DND-41 (cell line): ENCODE results near the gene PRKCZ.

ENCODE experiments used
- ATAC-seq: fragments of 200-7000 bp; cut with Tn5 transposase; 3 replicates; pipeline ENCODE4 v1.9.1; 2021; ENCODE audit warnings: low read depth; ENCODE audit not compliant: insufficient read depth
- DNase-seq: peaks from one replicate; pipeline ENCODE4 v3.0.0-alpha.2; 2020
- H2AFZ ChIP-seq: 2 replicates; pipeline ENCODE4 v1.6.0; 2012; ENCODE audit warnings: low read depth, low read length
- H3K27ac ChIP-seq: 2 replicates; pipeline ENCODE4 v1.5.1; 2012; ENCODE audit warnings: low read length, inconsistent platforms
- H3K27me3 ChIP-seq: fragments of 200-600 bp; sonication (generic); 2 replicates; pipeline ENCODE4 v1.6.0; 2012; ENCODE audit warnings: low read length, mild to moderate bottlenecking, inconsistent platforms; ENCODE audit not compliant: insufficient read depth, poor library complexity
- H3K36me3 ChIP-seq: 2 replicates; pipeline ENCODE4 v1.5.1; 2012; ENCODE audit warnings: low read length, inconsistent platforms; ENCODE audit not compliant: insufficient read depth
- H3K4me1 ChIP-seq: 2 replicates; pipeline ENCODE4 v1.5.1; 2012; ENCODE audit warnings: mild to moderate bottlenecking, low read length; ENCODE audit not compliant: insufficient read depth
- H3K4me2 ChIP-seq: 2 replicates; pipeline ENCODE4 v1.6.0; 2012; ENCODE audit warnings: mild to moderate bottlenecking, moderate library complexity, low read length, inconsistent platforms; ENCODE audit not compliant: insufficient read depth
- H3K4me3 ChIP-seq, 2 experiments: fragments of 200-600 bp in 1 of 2; shearing (Covaris generic) in 1 of 2; 2 replicates each; pipeline ENCODE4 v1.5.1; 2012 to 2016; ENCODE audit warnings: inconsistent platforms in 2 of 2, low read length in 2 of 2, mild to moderate bottlenecking in 2 of 2, low read depth in 1 of 2, moderate library complexity in 1 of 2
- H3K79me2 ChIP-seq: 2 replicates; pipeline ENCODE4 v1.6.0; 2012; ENCODE audit warnings: low read length, inconsistent platforms; ENCODE audit not compliant: insufficient read depth
- H3K9ac ChIP-seq: 2 replicates; pipeline ENCODE4 v1.6.0; 2012; ENCODE audit warnings: low read depth, mild to moderate bottlenecking, inconsistent platforms, low read length, moderate library complexity
- H3K9me3 ChIP-seq: 2 replicates; pipeline ENCODE4 v1.5.1; 2012; ENCODE audit warnings: low read length, moderate library complexity, mild to moderate bottlenecking, inconsistent platforms; ENCODE audit not compliant: insufficient read depth, severe bottlenecking
- H4K20me1 ChIP-seq: 2 replicates; pipeline ENCODE4 v1.6.0; 2012; ENCODE audit warnings: low read length; ENCODE audit not compliant: insufficient read depth
- EZH2 ChIP-seq: IDR thresholded peaks from 3 replicates; pipeline ENCODE4 v1.6.1; 2012; ENCODE audit warnings: borderline replicate concordance, low read depth, mild to moderate bottlenecking, moderate library complexity, low read length, inconsistent platforms; ENCODE audit not compliant: severe bottlenecking
- TF ChIP-seq, protein P1 (sequence below): IDR thresholded peaks from 2 replicates; pipeline ENCODE4 v1.5.1; 2012; ENCODE audit warnings: borderline replicate concordance, low read length, moderate library complexity, mild to moderate bottlenecking; ENCODE audit not compliant: poor library complexity, severe bottlenecking; ENCODE audit errors: extremely low read depth

The PRKCZ gene

DNA sequence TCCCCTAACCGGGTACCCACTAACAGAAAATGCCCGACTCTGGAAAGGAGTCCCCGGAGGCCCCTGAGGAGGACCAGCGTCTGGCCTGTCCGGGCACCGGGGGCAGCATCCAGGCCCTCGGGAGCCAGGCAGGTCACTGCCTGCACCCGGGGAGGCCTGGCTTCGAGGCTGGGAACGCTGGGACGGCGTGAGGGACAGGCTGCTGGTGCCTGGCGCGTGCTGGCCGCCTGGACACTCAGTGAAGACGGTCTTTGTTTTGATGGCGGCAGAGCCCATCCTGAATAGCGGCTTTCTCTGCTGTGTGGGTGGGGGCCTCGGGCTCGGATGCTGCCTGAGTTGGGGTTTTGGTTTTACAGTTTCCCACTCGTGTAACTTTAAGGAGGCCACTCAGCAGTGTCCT lies 37.6 kb downstream of the PRKCZ start:
- DNase-seq (no peak), ATAC-seq (no peak)
- H3K4me1 ChIP-seq = no peaks in the 10 kb centered on the region
- H3K9ac ChIP-seq = no peak overlapping the region
- H3K36me3 ChIP-seq = no peaks in the 10 kb centered on the region
- H2AFZ ChIP-seq = no peak overlapping the region
- H3K27ac ChIP-seq = no peak overlapping the region
- no peaks in the 10 kb centered on the region for H3K27me3 ChIP-seq
- TF ChIP-seq, protein P1, sequence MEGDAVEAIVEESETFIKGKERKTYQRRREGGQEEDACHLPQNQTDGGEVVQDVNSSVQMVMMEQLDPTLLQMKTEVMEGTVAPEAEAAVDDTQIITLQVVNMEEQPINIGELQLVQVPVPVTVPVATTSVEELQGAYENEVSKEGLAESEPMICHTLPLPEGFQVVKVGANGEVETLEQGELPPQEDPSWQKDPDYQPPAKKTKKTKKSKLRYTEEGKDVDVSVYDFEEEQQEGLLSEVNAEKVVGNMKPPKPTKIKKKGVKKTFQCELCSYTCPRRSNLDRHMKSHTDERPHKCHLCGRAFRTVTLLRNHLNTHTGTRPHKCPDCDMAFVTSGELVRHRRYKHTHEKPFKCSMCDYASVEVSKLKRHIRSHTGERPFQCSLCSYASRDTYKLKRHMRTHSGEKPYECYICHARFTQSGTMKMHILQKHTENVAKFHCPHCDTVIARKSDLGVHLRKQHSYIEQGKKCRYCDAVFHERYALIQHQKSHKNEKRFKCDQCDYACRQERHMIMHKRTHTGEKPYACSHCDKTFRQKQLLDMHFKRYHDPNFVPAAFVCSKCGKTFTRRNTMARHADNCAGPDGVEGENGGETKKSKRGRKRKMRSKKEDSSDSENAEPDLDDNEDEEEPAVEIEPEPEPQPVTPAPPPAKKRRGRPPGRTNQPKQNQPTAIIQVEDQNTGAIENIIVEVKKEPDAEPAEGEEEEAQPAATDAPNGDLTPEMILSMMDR = no peak
- no peak for TF ChIP-seq EZH2
- H4K20me1 ChIP-seq = no peaks in the 10 kb centered on the region
- no peaks in the 10 kb centered on the region for H3K9me3 ChIP-seq
- H3K79me2 ChIP-seq = no peaks in the 10 kb centered on the region
- H3K4me2 ChIP-seq = no peak overlapping the region
- no peak overlapping the region for H3K4me3 ChIP-seq

DNA sequence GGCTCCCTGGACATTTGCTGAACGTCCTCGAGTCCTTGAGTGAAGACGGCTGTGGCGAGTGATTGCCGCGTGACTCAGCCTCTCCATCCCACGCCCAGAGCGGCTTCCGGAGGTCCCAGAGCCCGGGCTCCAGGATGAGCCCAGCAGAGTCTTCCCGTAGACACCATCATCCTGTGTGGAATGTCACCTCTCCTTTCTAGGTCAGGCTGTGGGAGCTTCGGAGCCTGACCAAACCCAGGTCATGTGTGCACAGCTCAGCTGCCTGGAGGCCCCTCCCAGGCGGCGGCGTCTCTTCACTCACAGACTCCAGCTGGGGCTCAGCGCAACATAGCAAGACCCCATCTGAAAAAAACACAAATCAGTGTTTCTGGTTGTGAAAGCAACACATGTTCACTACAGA lies 38.2 kb downstream of the PRKCZ start:
- Histone ChIP-seq H3K4me1 (no peaks in the 10 kb centered on the region), H2AFZ (no peak overlapping the region), H3K9ac (no peak overlapping the region), H3K36me3 (no peaks in the 10 kb centered on the region), H3K9me3 (no peaks in the 10 kb centered on the region), H3K4me2 (no peak overlapping the region), H3K27ac (no peak overlapping the region), H3K4me3 (no peak overlapping the region), H3K27me3 (no peaks in the 10 kb centered on the region), H3K79me2 (no peaks in the 10 kb centered on the region), H4K20me1 (no peaks in the 10 kb centered on the region)
- DNase-seq (no peak), ATAC-seq (no peak)
- TF ChIP-seq EZH2 = no peak
- TF ChIP-seq, protein P1 = no peak

DNA sequence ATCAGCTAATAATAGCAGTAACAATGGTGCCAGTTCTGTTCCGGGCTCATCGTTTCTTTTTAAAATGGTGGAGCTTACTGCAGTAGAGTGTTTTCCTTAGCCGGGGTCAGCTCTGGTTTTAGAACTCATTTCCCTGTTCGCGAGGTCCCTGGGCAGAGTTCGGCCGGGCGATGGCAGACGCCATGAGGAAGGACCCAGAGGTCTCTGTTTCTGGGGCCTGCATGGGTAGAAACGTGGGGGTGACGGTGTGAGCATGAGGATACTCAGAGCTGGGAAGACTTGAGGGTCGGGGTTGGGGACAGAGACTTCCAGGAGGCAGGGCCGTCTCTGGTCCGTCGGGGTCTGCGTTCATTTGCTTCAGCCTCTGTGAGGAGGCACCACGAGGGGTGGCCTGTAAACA lies 38.8 kb downstream of the PRKCZ start:
- DNase-seq (no peak), ATAC-seq (no peak)
- Histone ChIP-seq H3K4me3 (no peak overlapping the region), H3K4me1 (no peaks in the 10 kb centered on the region), H3K79me2 (no peaks in the 10 kb centered on the region), H3K4me2 (no peak overlapping the region), H3K27me3 (no peaks in the 10 kb centered on the region), H3K27ac (no peak overlapping the region), H3K36me3 (no peaks in the 10 kb centered on the region), H3K9me3 (no peaks in the 10 kb centered on the region), H3K9ac (no peak overlapping the region), H4K20me1 (no peaks in the 10 kb centered on the region), H2AFZ (no peak overlapping the region)
- TF ChIP-seq EZH2 = no peak
- TF ChIP-seq, protein P1 = no peak
